ENCODE data around the gene NEU3.
"Not testable (repeated sequence)": the region's sequence is repeated elsewhere in the genome, so short reads cannot be mapped to it uniquely, and the experiment has no call there.

Gene NEU3

GRCh38 chr11:74956397-74957015 lies 32.2 kb upstream of the NEU3 start:
- no peak for DNase-seq (ENCODE audit: extremely low spot score)
- ChIA-PET CTCF (interaction anchor here (1.0 to 1.8 kb wide), 5 partner anchors 15 to 184 kb away, joined by 3 to 4 read pairs (median 3); no protein-coding TSS in a partner anchor), POLR2A (no interaction called here)
- no peak for TF ChIP-seq CTCF (IDR thresholded peaks at IDR 0.05; ENCODE audit: control extremely low read depth, extremely low read depth, low read depth, missing control alignments)

GRCh38 chr11:74957937-74958629 lies 30.6 kb upstream of the NEU3 start:
- ChIA-PET CTCF (interaction anchor here (1.5 kb wide), 1 partner anchor 39 kb away, joined by 3 read pairs; no protein-coding TSS in a partner anchor), POLR2A (no interaction called here)
- DNase-seq (ENCODE audit: extremely low spot score): no peak
- TF ChIP-seq CTCF (IDR thresholded peaks at IDR 0.05; ENCODE audit: control extremely low read depth, extremely low read depth, low read depth, missing control alignments): no peak

GRCh38 chr11:74960128-74960527 lies 28.6 kb upstream of the NEU3 start:
- POLR2A ChIA-PET: interaction anchor here (0.6 kb wide), 1 partner anchor 853 kb away, joined by 4 read pairs; no protein-coding TSS in a partner anchor
- not testable (repeated sequence) for DNase-seq (ENCODE audit: extremely low spot score)
- CTCF ChIA-PET: interaction anchor here (1.0 to 2.6 kb wide), 8 partner anchors 10 to 75 kb away, joined by 3 to 9 read pairs (median 6); no protein-coding TSS in a partner anchor

- ChIA-PET CTCF (interaction anchor here (0.7 kb wide), 1 partner anchor 8 kb away, joined by 3 read pairs; no protein-coding TSS in a partner anchor), POLR2A (no interaction called here)
- no peak for TF ChIP-seq CTCF (IDR thresholded peaks at IDR 0.05; ENCODE audit: control extremely low read depth, extremely low read depth, low read depth, missing control alignments)
- DNase-seq (ENCODE audit: extremely low spot score): no peak
Observed at GRCh38 chr11:74966651-74967050, 22.1 kb upstream of the NEU3 start.

- no peak for TF ChIP-seq CTCF (IDR thresholded peaks at IDR 0.05; ENCODE audit: control extremely low read depth, extremely low read depth, low read depth, missing control alignments)
- ChIA-PET CTCF (interaction anchor here (1.0 to 2.3 kb wide), 2 partner anchors 11 to 40 kb away, joined by 3 to 9 read pairs; no protein-coding TSS in a partner anchor), POLR2A (no interaction called here)
- DNase-seq (ENCODE audit: extremely low spot score): no peak
Observed at GRCh38 chr11:74970852-74971395, 17.8 kb upstream of the NEU3 start.

GRCh38 chr11:74971424-74971823 lies 17.3 kb upstream of the NEU3 start:
- POLR2A ChIA-PET: no interaction called here
- CTCF ChIA-PET: interaction anchor here (1.0 to 1.8 kb wide), 5 partner anchors 9 to 38 kb away, joined by 3 to 10 read pairs (median 4); no protein-coding TSS in a partner anchor
- DNase-seq (ENCODE audit: extremely low spot score): no peak
- no peak for TF ChIP-seq CTCF (IDR thresholded peaks at IDR 0.05; ENCODE audit: control extremely low read depth, extremely low read depth, low read depth, missing control alignments)
